ENCODE measurements around the gene FOXA3.

DNA sequence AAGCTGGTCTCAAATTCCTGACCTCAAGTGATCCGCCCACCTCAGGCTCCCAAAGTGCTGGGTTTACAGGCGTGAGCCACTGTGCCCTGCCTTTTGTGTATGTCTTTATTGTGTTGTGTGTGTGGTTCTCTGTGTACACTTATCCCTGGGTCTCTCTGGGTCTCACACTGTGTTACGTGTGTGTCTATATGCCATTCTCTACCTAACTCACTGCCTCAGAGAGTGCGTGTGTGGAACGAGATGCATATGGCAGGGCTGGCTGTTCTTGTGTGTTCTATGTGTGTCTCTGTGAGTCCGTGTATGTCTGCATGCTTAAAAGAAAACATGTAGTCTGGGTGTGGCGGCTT, 10.5 kb downstream of the FOXA3 start:
- TF ChIP-seq CTCF (conservative IDR thresholded peaks at IDR 0.05) (no peak), ZFX (IDR thresholded peaks at IDR 0.05) (no peak)

All from C4-2B (cell line).